ENCODE results near the gene RCAN2.
"Not testable (repeated sequence)": the region's sequence is repeated elsewhere in the genome, so short reads cannot be mapped to it uniquely, and the experiment has no call there.

RCAN2 gene

DNA sequence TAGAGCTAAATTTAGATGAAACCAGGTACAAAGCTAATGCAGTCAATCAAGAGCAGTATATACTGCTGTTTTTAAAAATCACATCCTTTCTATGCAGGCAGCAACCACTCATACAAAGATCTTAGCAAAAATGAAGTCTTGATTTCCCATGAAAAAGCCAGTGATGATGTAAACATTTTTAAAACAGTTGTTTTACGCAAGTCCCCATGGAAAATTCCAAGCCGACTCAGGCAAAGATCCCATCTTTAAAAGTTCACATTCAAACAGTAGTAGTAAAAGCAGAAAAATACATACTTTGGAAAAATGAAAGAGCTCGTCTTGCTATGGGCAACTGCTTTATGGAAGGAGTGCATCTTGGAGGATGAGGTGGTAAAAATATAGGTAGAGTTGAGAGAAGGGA lies 84.0 kb downstream of the RCAN2 start:
- in situ Hi-C loops (cut with HindIII; ENCODE audit: low pct_ligation_motif_present, low pct_unique_long_range_greater_than_20kb, low sequenced_read_pairs), result no loop called here
- DNase-seq, result no peak

DNA sequence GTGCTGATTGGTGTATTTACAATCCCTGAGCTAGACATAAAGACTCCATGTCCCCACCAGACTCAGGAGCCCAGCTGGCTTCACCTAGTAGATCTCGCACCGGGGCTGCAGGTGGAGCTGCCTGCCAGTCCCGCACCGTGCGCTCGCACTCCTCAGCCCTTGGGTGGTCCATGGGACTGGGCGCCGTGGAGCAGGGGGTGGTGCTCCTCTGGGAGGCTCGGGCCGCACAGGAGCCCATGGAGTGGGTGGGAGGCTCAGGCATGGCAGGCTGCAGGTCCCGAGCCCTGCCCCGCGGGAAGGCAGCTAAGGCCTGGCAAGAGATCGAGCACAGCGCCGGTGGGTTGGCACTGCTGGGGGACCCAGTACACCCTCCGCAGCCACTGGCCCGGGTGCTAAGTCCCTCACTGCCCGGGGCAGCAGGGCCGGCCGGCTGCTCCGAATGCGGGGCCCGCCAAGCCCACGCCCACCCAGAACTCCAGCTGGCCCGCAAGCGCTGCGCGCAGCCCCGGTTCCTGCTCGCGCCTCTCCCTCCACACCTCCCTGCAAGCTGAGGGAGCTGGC lies 85.5 kb downstream of the RCAN2 start:
- DNase-seq; in situ Hi-C loops (cut with HindIII; ENCODE audit: low pct_ligation_motif_present, low pct_unique_long_range_greater_than_20kb, low sequenced_read_pairs): not testable (repeated sequence)

DNA sequence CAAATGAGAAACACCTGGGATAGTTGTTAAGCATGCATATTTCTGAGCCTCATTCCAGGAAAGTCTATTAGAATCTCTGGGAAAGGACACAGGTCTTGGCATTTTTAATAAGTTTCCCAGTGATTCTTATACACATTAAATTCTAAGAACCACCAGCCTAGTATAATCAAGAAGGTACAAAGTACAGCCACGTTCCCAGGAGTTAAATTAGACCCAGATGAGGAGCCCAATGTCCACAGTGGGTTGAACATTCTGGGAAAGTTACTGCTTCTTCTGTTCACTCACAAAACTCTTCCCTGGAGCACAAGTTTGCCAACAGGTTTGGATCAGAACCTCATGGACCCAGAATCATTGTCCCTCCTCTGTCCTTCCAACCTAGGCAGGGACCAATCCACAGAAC lies 90.4 kb downstream of the RCAN2 start:
- in situ Hi-C loops (cut with HindIII; ENCODE audit: low pct_ligation_motif_present, low pct_unique_long_range_greater_than_20kb, low sequenced_read_pairs), result no loop called here
- no peak for DNase-seq

DNA sequence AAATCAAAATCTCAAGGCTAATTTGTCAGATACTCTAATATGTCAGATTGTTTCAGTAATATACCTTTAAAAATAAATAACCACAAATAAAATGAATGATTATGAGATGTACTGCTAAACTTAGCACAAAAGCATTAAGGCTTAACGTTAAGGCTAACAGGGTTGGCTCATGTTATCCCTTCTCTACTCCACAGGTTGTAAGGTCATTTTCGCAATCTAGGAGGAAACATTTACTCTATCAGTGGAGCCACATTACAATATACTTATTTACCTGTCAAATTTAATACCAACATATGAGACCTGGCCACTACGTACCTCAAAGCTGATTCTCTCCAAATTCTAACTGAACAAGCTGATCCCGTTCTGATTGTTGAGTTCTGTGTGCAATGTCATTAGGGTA lies 95.7 kb downstream of the RCAN2 start:
- in situ Hi-C loops (cut with HindIII; ENCODE audit: low pct_ligation_motif_present, low pct_unique_long_range_greater_than_20kb, low sequenced_read_pairs), result no loop called here
- DNase-seq, result no peak

DNA sequence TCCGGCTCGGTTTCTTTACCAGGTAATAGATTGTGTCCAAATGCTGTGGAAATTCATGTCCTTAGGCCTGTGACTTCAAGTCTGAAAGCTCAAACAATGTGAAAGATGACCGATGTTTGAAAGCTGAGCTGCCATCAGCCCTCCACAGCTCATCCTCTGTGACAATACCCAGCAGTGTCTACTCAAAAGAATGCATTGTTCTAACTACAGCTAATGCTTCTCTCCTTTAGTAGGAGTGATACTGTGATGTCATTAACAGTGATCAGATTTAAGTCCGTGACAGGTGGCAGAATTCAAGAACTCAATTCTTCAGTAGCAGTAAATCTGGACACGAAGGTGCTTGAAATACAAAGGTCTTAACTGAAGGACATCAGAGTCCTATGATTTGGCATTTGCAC lies 97.3 kb downstream of the RCAN2 start:
- no peak for DNase-seq
- in situ Hi-C loops (cut with HindIII; ENCODE audit: low pct_ligation_motif_present, low pct_unique_long_range_greater_than_20kb, low sequenced_read_pairs), result no loop called here

DNA sequence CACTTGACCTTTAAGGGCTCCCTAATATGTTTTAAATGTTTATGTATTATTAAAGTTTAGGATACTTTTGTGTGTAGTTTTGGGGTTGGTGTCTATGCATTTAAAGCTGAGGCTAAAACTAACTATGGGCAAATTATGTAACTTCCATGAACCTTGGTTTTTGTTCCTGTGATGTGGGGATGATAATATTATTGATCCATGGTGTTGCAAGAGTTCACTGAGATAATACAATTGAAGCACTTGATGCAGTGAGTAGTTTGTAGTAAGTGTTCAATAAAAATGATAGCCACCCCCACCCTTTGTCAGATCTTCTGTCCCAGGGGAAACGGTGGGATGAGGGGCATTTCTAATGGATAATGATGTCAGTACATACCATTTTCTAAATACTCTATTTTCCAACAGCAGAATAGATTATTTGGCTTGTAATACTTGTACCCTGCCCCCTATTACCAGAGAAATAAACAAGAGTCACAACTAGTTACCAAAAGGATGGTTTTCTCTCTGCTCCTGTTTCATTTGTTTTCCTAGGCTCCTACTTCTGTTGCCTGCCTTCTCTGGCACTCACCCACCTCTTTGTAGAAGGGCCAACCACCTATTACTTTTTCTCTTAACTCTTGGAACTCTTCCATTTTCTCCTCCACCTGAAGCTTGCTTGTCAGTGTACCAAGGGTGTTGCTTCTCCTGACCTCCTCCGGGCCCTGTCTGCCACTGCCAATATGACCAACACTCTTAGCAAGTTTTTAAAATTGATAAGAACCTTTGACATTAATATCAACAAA lies 97.9 kb downstream of the RCAN2 start:
- in situ Hi-C loops (cut with HindIII; ENCODE audit: low pct_ligation_motif_present, low pct_unique_long_range_greater_than_20kb, low sequenced_read_pairs), result no loop called here
- no peak for DNase-seq

DNA sequence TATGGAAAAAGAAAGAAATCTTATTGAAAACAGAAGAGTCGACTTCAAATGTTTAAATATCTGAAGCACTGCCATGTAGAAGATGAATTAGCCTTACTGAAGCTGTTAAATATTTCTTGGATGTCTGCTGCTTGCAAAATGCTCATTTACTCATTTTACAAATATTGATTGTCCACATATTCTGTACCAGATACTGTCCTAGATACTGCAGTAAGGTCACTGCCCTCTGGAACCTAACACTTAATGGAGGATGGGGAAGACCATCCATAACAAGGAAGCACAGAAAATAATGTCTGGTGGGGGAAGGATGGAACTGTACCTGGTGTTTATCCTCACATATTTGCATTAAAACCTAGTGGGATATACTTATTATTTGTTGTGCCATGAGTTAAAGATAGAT lies 99.0 kb downstream of the RCAN2 start:
- DNase-seq, result no peak
- in situ Hi-C loops (cut with HindIII; ENCODE audit: low pct_ligation_motif_present, low pct_unique_long_range_greater_than_20kb, low sequenced_read_pairs), result no loop called here

DNA sequence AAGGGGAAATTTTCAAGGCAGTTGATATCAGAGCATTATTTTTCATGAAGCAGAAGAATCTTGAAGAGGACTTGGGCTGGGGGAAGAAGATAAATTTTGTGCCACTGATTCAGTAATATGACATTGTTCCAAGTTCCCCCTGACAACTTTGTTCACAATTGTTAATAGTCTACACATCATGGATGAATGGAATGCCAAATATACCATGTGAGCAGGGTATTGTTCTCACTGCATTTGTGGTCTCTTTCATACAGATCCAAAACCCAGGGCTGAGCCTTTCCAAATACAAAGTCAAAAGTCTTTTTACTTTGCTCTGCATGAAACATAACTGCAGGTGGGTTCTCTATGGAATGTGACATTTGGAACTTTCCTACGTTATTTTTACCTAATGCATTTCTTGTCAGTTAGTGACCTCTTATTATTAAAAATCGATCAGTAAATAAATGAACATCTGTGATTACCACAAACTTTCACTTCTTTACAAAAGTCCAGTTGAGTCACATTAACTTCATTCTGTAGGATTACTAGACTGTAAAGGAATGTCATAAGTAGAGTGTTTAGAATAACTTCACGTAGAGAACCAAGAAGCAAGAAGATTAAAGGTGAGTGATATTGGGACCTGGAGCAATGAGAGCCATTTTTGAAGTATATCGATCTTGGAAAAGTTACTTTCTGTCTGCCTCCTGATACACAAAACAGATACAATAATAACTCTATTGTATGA lies 100.9 kb downstream of the RCAN2 start:
- no peak for DNase-seq
- in situ Hi-C loops (cut with HindIII; ENCODE audit: low pct_ligation_motif_present, low pct_unique_long_range_greater_than_20kb, low sequenced_read_pairs), result no loop called here

DNA sequence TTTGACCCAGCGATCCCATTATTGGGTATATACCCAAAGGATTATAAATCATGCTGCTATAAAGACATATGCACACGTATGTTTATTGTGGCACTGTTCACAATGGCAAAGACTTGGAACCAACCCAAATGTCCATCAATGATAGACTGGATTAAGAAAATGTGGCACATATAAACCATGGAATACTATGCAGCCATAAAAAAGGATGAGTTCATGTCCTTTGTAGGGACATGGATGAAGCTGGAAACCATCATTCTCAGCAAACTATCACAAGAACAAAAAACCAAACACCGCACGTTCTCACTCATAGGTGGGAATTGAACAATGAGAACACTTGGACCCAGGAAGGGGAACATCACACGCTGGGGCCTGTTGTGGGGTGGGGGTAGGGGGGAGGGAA lies 103.5 kb downstream of the RCAN2 start:
- in situ Hi-C loops (cut with HindIII; ENCODE audit: low pct_ligation_motif_present, low pct_unique_long_range_greater_than_20kb, low sequenced_read_pairs); DNase-seq: not testable (repeated sequence)

DNA sequence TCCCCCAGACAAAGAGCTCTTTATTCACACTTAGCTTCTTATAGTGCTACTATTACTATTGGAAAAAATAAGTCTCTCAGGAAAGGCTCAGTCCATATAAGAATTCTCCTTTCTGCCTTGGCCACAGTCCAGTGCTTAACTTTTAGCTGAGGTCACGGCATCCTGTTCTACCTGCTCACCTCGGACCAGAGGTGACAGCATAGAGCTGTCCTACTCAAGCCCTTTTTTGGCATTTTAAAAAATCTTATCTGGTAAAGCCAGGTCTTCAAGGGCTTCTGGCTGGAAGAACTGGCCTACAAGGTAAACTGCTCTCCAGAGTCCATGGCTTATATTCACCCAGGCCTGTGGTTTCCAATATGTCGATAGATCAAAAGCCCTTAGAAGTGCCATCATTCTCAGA lies 109.7 kb downstream of the RCAN2 start:
- in situ Hi-C loops (cut with HindIII; ENCODE audit: low pct_ligation_motif_present, low pct_unique_long_range_greater_than_20kb, low sequenced_read_pairs), result no loop called here

DNA sequence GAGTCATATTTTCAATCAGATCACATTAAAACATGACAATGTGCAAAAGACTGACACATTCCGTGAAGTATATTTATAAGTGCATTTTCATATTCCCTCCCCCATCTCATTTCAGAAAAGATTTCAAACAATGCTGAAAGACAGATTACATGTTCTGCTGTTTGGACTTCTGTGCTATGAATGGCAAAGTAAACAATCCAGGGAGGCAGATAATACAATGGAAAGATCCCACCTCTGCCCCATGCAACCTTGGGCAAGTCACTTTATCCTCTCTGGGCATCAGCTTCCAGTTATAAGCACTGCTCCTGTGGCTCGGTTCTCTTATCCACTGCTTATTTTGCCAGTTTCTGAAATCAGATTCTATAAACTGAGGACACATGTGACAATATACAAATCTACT lies 110.2 kb downstream of the RCAN2 start:
- no peak for DNase-seq
- in situ Hi-C loops (cut with HindIII; ENCODE audit: low pct_ligation_motif_present, low pct_unique_long_range_greater_than_20kb, low sequenced_read_pairs), result no loop called here

More for the DNA sequence above, 109.7 kb downstream of the RCAN2 start:
- no peak for DNase-seq

DNA sequence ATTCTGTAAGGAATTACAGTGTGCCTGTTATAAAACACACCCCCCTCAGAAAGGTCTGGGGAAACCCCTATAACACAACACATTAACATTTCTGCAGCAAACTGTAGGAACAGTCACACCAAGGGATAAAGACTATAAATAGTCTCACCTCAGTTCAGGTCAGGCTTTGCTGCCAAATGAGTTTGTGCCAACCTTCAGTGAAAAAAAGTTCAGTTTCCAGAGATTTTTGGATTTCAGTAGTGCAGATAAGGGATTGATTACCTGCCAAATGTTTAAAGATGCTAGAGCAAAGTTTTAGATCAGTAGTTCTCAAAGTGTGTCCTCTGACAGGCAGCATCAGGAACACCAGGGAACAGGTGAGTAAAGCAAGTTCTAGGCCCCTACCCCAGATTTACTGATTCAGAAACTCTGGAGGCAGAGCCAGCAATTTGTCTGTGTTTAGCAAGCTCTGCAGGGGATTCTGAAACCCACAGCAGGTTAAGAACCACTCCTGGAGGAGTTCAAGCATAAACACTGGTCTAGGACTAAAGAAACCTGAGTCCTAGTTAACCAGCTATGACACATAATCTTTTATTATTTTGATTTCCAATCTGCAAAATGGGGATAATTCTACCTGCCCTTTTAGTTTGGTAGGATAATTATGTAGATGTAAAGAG lies 111.0 kb downstream of the RCAN2 start:
- DNase-seq, result no peak
- in situ Hi-C loops (cut with HindIII; ENCODE audit: low pct_ligation_motif_present, low pct_unique_long_range_greater_than_20kb, low sequenced_read_pairs), result no loop called here

DNA sequence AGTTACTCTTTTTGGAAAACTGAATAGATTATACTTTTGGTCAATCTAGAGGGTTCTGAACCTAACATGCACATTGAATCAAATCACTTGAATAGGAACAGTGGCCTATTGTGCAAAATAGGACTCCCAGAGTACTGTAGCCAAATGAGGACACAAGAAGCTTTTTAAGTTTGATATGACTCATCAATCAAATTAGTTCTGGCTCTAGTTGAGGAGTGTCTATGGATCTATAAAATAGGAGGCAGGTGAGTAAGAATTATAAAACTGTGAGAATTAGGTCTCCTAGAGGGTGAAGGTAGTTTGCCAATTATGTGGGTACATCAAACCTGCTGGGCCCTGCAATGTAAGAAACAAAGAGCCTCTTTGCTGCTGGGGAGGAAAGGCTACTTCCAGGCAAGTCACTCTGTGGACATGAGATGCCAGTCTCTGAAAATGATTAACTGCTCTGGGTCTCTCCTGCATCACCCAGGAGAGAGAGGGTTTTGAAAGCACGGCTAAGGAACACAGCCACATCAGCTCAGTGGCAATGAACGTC lies 112.3 kb downstream of the RCAN2 start:
- in situ Hi-C loops (cut with HindIII; ENCODE audit: low pct_ligation_motif_present, low pct_unique_long_range_greater_than_20kb, low sequenced_read_pairs), result no loop called here
- DNase-seq, result no peak

DNA sequence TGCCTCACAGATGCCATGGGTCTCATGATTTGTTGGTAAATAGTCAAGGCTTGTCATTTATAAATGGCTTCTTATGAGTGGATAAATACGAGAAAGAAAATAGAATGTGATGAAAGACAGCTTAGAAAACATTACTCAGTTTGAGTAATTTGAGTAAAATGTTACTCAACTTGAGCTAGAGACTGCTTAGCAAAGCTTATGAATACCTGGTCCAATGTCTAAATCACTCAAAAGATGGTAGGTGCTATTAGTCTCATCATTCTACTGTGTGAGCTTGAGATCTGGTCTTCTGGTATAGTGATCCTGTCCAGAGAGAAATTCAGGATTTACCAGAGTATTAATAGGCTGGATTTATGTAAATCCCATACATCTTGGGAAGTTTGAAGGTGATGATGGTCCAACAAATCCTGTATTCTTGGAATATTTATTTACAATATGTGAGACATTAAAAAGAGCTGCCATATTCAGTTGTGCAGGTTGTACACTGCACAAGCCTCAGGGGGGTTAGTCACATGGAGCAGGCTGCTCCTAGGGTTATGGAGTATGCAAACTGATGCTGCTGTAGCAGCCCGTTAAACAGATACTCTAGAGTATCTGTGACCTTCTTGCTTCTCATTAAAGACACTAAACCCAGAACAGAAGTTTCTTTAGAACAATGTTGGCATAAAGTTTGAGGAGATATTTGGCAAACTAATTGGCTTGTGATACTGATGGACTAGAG lies 112.9 kb downstream of the RCAN2 start:
- in situ Hi-C loops (cut with HindIII; ENCODE audit: low pct_ligation_motif_present, low pct_unique_long_range_greater_than_20kb, low sequenced_read_pairs), result no loop called here
- no peak for DNase-seq

DNA sequence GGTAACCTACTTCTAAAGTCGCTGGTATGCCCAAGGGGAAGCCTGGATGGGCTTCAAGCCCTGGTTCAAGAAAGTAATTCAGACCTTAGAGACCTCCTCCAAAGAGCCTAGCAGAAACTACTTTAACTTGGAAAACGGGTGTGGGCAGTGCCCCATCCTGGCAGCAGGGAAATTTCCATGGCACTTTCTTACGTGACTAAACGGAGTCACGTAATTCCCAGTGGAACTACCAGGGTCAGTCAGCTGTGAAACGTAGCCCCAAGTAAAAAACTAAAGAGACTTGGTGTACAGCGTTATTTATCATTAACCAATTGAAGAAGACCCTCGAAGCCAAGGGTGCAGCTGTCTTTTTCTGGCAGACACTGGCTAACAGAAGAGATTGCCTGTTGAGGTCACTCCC lies 114.0 kb downstream of the RCAN2 start:
- in situ Hi-C loops (cut with HindIII; ENCODE audit: low pct_ligation_motif_present, low pct_unique_long_range_greater_than_20kb, low sequenced_read_pairs), result no loop called here
- no peak for DNase-seq

DNA sequence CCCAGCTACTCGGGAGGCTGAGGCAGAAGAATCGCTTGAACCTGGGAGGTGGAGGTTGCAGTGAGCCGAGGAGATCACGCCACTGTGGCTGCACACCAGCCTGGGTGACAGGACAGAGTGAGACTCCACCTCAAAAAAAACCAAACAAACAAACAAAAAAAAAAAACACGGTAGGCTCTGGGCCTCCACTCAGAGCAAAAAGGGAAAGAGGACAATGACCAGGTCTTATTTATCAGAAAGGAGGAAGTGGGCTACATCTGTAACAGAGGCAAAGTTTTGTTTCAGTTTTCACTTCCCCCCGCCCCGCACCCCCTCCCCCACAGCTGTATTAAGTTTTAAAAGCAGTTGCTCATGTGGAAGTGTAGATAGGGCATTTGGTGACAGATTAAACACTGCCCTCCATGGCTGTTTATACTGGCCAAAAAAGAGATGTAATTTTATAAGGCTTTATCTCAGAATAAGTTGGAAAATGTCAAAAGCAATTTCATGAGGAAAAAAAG lies 114.6 kb downstream of the RCAN2 start:
- in situ Hi-C loops (cut with HindIII; ENCODE audit: low pct_ligation_motif_present, low pct_unique_long_range_greater_than_20kb, low sequenced_read_pairs), result no loop called here
- no peak for DNase-seq

DNA sequence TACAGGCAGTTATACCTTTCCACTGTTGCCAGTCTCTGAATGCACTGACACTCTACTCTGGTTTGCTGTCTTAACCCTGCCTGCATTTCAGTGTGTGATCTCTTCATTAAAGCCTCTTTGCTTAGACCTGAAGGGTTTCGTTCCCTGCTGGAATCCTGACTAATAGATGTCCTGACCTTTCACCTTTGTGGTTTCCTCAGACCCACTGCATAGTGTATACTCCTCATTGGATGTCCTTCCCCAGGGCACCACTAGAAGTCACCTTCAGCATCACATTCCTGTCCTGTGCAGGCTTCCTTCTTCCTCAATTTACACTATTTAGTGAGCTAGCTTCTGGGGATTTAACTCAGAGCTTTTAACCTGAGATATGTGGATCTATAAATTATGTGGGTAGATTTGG lies 120.6 kb downstream of the RCAN2 start:
- DNase-seq, result no peak
- in situ Hi-C loops (cut with HindIII; ENCODE audit: low pct_ligation_motif_present, low pct_unique_long_range_greater_than_20kb, low sequenced_read_pairs), result no loop called here

DNA sequence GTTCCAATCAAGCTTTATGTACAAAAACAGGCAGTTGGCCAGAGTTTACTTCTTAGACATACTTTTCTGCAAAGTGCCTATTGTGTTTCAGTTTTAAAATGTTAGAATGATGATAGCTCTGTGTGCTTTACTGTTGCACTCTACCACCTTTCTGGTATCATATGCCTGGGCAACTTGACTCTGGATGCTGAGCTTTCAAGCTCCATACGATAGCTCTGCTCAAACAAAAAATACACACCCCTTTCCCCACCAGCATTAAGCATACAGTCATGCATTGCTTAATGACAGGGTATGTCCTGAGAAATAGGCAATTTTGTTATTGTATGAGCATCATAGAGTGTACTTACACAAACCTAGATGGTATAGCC lies 123.1 kb downstream of the RCAN2 start:
- DNase-seq, result no peak
- in situ Hi-C loops (cut with HindIII; ENCODE audit: low pct_ligation_motif_present, low pct_unique_long_range_greater_than_20kb, low sequenced_read_pairs), result no loop called here
